Hair follicular keratinocyte (primary cell): ENCODE results near the gene MIB2. TPM values are rescaled to one million over a fixed set of nuclear protein-coding genes. Genes with fewer than 3 reads are reported as not detected.

Source experiments
- total RNA-seq: library from RNA; depleted of rRNA; stranded (reverse); fragments of >200 nt; gene quantifications from 2 replicates; pipeline ENCODE4 v1.2.3, GENCODE V29; 2015

The MIB2 gene
- total RNA-seq, result 24.0 and 45.4 TPM in 2 replicates

DNA sequence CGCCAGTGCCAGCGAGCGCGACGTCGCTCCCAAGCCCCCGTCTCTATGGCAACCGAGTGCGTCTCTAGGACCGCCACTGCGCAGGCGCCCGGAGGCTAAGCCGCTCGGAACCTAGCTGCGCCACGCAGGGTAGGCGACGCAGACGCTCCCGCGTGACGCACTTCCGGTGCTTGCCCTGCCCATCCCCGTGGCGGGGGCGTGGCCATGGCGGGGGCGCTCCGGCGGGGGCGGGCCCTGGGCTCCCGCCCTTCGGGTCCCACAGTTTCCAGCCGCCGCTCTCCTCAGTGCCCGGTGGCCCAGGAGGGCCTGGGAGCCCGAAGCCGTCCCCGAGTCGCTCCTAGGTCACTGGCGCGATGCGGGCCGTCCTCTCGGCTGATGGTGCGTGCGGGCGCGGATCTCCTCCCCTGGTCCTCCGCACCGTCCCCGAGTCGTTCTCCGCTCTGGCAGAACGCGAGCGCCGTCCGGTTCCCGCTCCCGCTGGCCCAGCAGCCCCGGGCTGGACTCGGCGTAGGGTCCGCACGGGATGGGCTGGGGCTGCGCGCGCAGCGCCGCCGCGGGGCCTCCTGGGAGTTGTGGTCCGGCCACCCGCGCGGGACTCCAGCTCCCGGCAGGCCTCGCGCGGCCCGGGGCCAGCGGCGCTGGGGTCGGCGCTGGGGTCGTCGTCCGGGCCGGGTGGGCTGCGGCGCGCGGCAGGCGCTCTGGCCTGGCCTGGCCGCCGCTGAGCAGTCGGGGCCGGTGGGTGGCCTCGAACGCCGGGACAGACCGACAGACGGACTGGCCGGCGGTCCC is at the start of gene MIB2:
TSS of gene MIB2 (plus strand) at position 245 of the 789 bp plus-strand sequence. CDS start 7,953 bp downstream, outside the sequence.

DNA sequence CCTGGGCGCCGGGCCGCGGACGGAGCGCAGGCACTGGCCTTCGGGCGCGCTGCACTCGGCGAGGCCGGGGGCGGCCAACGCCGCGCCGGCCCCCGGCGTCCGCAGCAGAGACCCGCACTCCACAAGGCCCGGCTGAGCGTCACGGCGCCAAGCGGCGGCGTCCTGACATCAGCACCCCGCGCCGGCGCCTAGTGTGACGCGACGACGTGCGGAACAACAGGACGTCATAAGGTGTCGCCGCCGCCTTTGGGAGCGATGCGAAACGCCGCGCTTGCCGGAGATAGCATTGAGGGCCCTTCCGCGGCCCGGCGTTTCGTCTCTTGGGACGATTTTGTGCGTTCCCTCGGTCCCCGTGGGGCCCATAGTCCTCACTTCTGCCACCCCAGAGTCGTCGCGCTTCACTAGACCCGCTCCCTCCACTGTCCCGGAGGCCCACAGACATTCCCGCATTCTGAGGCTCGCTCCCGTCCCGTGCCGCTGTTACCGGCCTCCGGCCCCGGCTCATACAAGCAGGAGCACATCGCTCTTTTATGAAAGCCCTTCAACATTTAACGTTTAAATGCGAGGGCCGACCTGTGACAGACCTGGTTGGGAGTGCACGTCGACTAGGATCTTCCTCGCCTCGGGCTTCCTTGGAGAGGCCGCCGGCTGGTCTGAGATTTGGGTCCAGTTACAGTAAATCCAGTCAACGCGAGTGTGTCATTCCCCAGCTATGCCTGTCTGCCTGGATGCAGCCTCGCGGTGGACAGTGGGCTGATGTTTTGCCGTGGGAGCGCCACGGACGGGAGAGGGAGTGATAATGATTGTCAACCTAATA is 40.4 kb upstream of the MIB2 start, which contains the start of gene SSU72:
TSS of gene SSU72 (minus strand) at position 143 of the 817 bp plus-strand sequence. CDS start 306 bp downstream, outside the sequence.

DNA sequence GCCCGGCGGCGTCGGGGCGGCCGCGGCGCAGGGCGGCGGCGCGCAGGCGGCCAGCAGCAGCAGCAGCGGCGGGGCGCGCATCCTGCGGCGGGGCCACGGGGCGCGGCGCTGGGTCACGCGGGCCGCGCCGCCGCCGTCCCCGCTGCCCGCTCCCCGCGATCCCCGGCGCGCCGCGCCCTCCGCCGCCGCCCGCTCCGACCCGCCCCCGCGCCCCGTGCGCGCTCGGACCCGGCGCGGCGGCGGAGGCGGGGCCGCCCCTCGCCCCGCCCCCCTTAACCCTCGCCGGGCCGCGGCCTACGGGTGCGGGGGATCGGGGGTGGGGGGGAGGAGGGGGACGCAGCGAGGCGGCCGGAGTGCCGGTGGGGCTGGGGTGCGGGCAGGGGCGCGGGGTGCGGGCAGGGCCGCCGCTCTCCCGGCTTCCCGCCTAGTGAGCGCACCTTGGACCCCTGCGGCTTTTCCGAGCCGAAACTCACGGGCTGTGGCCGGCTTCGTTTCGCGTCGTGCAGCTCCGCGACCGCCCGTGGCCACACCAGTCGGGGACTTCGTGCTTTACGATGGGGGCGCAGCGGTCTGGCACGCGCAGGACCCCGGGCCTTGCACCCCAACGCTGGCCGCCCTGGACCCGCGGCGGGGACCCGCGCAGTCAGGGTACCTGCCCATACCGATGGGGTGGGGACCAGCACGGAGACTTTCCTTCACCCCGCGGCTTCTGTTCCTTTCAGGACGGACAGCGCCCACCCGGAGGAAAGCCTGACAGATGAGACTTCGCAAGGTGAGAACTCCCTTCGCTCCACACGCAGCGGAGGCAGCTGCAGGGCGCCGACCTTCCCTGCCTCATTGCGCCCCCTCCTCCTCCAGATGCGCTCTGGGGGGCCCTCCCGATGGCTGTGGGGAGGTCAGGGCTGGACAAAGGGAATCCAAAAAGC is 15.1 kb upstream of the MIB2 start, which contains the start of gene FNDC10:
TSS of gene FNDC10 (minus strand) at position 201 of the 926 bp plus-strand sequence. CDS start at position 81, 120 bp downstream.

DNA sequence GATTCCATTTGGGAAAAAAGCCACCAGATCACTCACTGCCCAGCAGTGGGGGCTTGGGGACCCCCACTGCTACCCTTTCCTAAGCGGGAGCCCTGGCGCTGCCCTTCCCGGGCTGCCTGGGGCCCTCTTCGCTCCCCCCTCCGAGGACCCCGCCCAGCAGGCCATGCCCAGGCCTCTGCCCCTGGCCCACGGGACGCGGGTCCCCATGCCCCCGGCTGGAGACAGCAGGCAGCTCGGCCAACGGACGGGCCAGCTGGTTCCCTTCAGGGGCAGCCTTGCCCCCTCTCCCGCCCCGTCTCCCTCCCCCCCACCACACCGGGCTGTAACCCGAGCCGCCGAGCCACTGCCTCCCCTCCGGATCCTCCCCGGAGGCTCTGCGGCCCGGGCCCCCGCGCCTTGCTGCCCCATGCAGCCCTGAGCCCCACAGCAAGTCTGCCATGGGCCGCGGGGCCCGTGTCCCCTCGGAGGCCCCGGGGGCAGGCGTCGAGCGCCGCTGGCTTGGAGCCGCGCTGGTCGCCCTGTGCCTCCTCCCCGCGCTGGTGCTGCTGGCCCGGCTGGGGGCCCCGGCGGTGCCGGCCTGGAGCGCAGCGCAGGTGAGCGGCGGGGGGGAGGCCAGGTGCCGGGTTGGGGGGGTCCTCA is 16.6 kb downstream of the MIB2 start, which contains the start of gene MMP23B:
TSS of gene MMP23B (plus strand) at position 392 of the 639 bp plus-strand sequence. CDS start at position 438, 46 bp downstream.

DNA sequence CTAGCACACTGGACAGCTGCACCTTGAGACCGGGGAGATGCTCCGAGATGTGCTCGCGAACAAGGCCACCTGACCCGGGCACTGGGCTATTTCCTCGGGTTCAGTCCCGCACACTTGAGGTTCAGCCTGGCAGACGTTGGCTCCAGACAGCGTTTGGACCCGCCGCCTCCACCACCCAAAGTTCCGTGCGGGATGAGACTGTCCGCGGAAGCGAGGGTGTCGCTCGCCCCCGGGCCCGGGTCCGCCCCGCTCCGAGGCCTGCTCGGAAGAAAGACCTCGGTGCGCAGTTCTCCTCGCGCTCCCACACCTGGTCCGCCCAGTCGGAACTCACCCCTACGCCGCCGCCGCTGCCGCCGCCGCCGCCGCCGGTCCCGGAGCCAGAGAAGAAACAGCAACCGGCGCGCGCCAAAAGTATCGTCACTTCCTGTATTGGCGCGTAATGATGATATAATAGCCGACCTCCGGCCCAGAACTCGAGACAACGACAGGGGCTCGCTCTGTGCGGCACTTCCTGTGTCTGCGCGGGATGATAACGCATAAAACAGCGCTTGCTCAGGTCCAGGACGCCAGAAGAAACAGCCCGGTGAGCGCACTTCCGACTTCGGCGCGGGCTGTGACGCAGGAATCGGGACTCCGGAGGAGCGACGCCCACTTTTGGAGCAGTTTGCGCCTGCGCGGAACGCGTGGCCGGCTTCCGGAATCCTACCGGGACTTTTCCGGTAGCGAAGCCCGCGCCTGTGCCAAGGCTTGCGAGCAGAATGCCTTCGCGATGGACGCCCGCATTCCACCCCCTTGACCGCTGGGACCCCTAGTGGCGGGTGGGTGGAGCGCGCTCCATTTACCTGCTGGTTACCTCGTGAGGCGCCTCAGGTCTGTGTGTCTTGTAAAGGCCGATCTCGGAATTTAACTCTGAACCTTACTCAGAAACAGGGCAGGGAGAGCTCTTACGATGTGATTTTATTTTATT is 43.6 kb downstream of the MIB2 start, which contains the start of gene CDK11B:
TSS of gene CDK11B (minus strand) at position 422 of the 967 bp plus-strand sequence. CDS start 1,519 bp downstream, outside the sequence.

Other genes starting within 250 kb of the MIB2 start
- 170 and 228 TPM in 2 replicates for gene AURKAIP1, start 240.3 kb upstream of the MIB2 start, total RNA-seq
- gene CCNL2, start 216.2 kb upstream of the MIB2 start, total RNA-seq, result 39.0 and 54.7 TPM in 2 replicates
- 106 and 211 TPM in 2 replicates for gene MRPL20, start 208.2 kb upstream of the MIB2 start, total RNA-seq
- gene ANKRD65, start 194.2 kb upstream of the MIB2 start, total RNA-seq, result 4.9 and 5.8 TPM in 2 replicates
- gene VWA1, start 179.8 kb upstream of the MIB2 start, total RNA-seq, result 7.6 and 12.5 TPM in 2 replicates
- not detected in 2 replicates for gene ATAD3C, start 165.8 kb upstream of the MIB2 start, total RNA-seq
- gene ATAD3B, start 143.7 kb upstream of the MIB2 start, total RNA-seq, result 15.9 and 49.1 TPM in 2 replicates
- 40.2 and 78.4 TPM in 2 replicates for gene ATAD3A, start 103.3 kb upstream of the MIB2 start, total RNA-seq
- not detected in 2 replicates for gene TMEM240, start 74.9 kb upstream of the MIB2 start, total RNA-seq
- gene SSU72, start 40.6 kb upstream of the MIB2 start, total RNA-seq, result 130 and 156 TPM in 2 replicates
- 3.5 and 4.7 TPM in 2 replicates for gene FNDC10, start 15.4 kb upstream of the MIB2 start, total RNA-seq
- 0.08 and 3.7 TPM in 2 replicates for gene MMP23B, start 16.7 kb downstream of the MIB2 start, total RNA-seq
- 9.0 and 14.0 TPM in 2 replicates for gene CDK11B, start 43.5 kb downstream of the MIB2 start, total RNA-seq
- 8.0 and 12.4 TPM in 2 replicates for gene SLC35E2B, start 77.3 kb downstream of the MIB2 start, total RNA-seq
- 7.2 and 10.3 TPM in 2 replicates for gene CDK11A, start 108.9 kb downstream of the MIB2 start, total RNA-seq
- gene NADK, start 163.0 kb downstream of the MIB2 start, total RNA-seq, result 30.9 and 48.6 TPM in 2 replicates